ENCODE results near the gene GREB1.
"Not testable (repeated sequence)": the region's sequence is repeated elsewhere in the genome, so short reads cannot be mapped to it uniquely, and the experiment has no call there.

Gene GREB1

GRCh38 chr2:11657195-11657594, 123.3 kb downstream of the GREB1 start:
- H3K9me3 ChIP-seq (ENCODE audit: control insufficient read depth, low read depth, low read length): no peaks in the 10 kb centered on the region
- H3K27me3 ChIP-seq (ENCODE audit: control insufficient read depth, insufficient read depth, low read length): no peaks in the 10 kb centered on the region
- no peaks in the 10 kb centered on the region for H3K36me3 ChIP-seq (ENCODE audit: control insufficient read depth, low read depth, low read length)
- no peaks in the 10 kb centered on the region for H3K4me1 ChIP-seq (ENCODE audit: control insufficient read depth, low read depth, low read length)
- H3K27ac ChIP-seq (ENCODE audit: low read length): no peak overlapping the region
- H3K4me3 ChIP-seq (ENCODE audit: low read length): no peak overlapping the region
- H3K9ac ChIP-seq (ENCODE audit: low read length): no peak overlapping the region

- no peaks in the 10 kb centered on the region for H3K9me3 ChIP-seq (ENCODE audit: control insufficient read depth, low read depth, low read length)
- no peak overlapping the region for H3K9ac ChIP-seq (ENCODE audit: low read length)
- no peaks in the 10 kb centered on the region for H3K36me3 ChIP-seq (ENCODE audit: control insufficient read depth, low read depth, low read length)
- H3K4me1 ChIP-seq (ENCODE audit: control insufficient read depth, low read depth, low read length): no peaks in the 10 kb centered on the region
- H3K27me3 ChIP-seq (ENCODE audit: control insufficient read depth, insufficient read depth, low read length): no peaks in the 10 kb centered on the region
- H3K4me3 ChIP-seq (ENCODE audit: low read length): no peak overlapping the region
- no peak overlapping the region for H3K27ac ChIP-seq (ENCODE audit: low read length)
These were observed 123.8 kb downstream of the GREB1 start for GRCh38 chr2:11657646-11658045.

GRCh38 chr2:11658208-11659114, 124.6 kb downstream of the GREB1 start:
- peaks cover 4% of the 10 kb centered on the region for H3K9me3 ChIP-seq (ENCODE audit: control insufficient read depth, low read depth, low read length)
- H3K4me3 ChIP-seq (ENCODE audit: low read length): no peak overlapping the region
- no peak overlapping the region for H3K27ac ChIP-seq (ENCODE audit: low read length)
- no peaks in the 10 kb centered on the region for H3K4me1 ChIP-seq (ENCODE audit: control insufficient read depth, low read depth, low read length)
- no peak overlapping the region for H3K9ac ChIP-seq (ENCODE audit: low read length)
- H3K27me3 ChIP-seq (ENCODE audit: control insufficient read depth, insufficient read depth, low read length): no peaks in the 10 kb centered on the region
- no peaks in the 10 kb centered on the region for H3K36me3 ChIP-seq (ENCODE audit: control insufficient read depth, low read depth, low read length)

GRCh38 chr2:11659115-11659475, 125.2 kb downstream of the GREB1 start:
- no peaks in the 10 kb centered on the region for H3K4me1 ChIP-seq (ENCODE audit: control insufficient read depth, low read depth, low read length)
- H3K9me3 ChIP-seq (ENCODE audit: control insufficient read depth, low read depth, low read length): peaks cover 4% of the 10 kb centered on the region
- H3K27me3 ChIP-seq (ENCODE audit: control insufficient read depth, insufficient read depth, low read length): no peaks in the 10 kb centered on the region
- H3K9ac ChIP-seq (ENCODE audit: low read length): no peak overlapping the region
- H3K36me3 ChIP-seq (ENCODE audit: control insufficient read depth, low read depth, low read length): no peaks in the 10 kb centered on the region
- H3K4me3 ChIP-seq (ENCODE audit: low read length): no peak overlapping the region
- H3K27ac ChIP-seq (ENCODE audit: low read length): no peak overlapping the region

- Histone ChIP-seq H3K4me3 (ENCODE audit: low read length) (no peak overlapping the region), H3K9ac (ENCODE audit: low read length) (no peak overlapping the region), H3K9me3 (ENCODE audit: control insufficient read depth, low read depth, low read length) (peaks cover 4% of the 10 kb centered on the region), H3K27ac (ENCODE audit: low read length) (no peak overlapping the region), H3K36me3 (ENCODE audit: control insufficient read depth, low read depth, low read length) (no peaks in the 10 kb centered on the region), H3K4me1 (ENCODE audit: control insufficient read depth, low read depth, low read length) (no peaks in the 10 kb centered on the region), H3K27me3 (ENCODE audit: control insufficient read depth, insufficient read depth, low read length) (no peaks in the 10 kb centered on the region)
These were observed 126.0 kb downstream of the GREB1 start for GRCh38 chr2:11659851-11660250.

GRCh38 chr2:11660396-11660795, 126.6 kb downstream of the GREB1 start:
- H3K4me1 ChIP-seq (ENCODE audit: control insufficient read depth, low read depth, low read length); H3K9ac ChIP-seq (ENCODE audit: low read length); H3K27ac ChIP-seq (ENCODE audit: low read length); H3K36me3 ChIP-seq (ENCODE audit: control insufficient read depth, low read depth, low read length); H3K4me3 ChIP-seq (ENCODE audit: low read length); H3K27me3 ChIP-seq (ENCODE audit: control insufficient read depth, insufficient read depth, low read length); H3K9me3 ChIP-seq (ENCODE audit: control insufficient read depth, low read depth, low read length): not testable (repeated sequence)

GRCh38 chr2:11661891-11662435, 128.1 kb downstream of the GREB1 start:
- Histone ChIP-seq H3K27me3 (ENCODE audit: control insufficient read depth, insufficient read depth, low read length) (no peaks in the 10 kb centered on the region), H3K27ac (ENCODE audit: low read length) (no peak overlapping the region), H3K4me3 (ENCODE audit: low read length) (no peak overlapping the region), H3K9me3 (ENCODE audit: control insufficient read depth, low read depth, low read length) (peaks cover 4% of the 10 kb centered on the region), H3K4me1 (ENCODE audit: control insufficient read depth, low read depth, low read length) (no peaks in the 10 kb centered on the region), H3K36me3 (ENCODE audit: control insufficient read depth, low read depth, low read length) (no peaks in the 10 kb centered on the region), H3K9ac (ENCODE audit: low read length) (no peak overlapping the region)

GRCh38 chr2:11662882-11663281, 129.0 kb downstream of the GREB1 start:
- Histone ChIP-seq H3K36me3 (ENCODE audit: control insufficient read depth, low read depth, low read length) (no peaks in the 10 kb centered on the region), H3K4me1 (ENCODE audit: control insufficient read depth, low read depth, low read length) (no peaks in the 10 kb centered on the region), H3K27me3 (ENCODE audit: control insufficient read depth, insufficient read depth, low read length) (peaks cover under 1% of the 10 kb centered on the region), H3K9ac (ENCODE audit: low read length) (no peak overlapping the region), H3K9me3 (ENCODE audit: control insufficient read depth, low read depth, low read length) (peaks cover 4% of the 10 kb centered on the region), H3K27ac (ENCODE audit: low read length) (no peak overlapping the region), H3K4me3 (ENCODE audit: low read length) (no peak overlapping the region)

GRCh38 chr2:11663427-11663826, 129.6 kb downstream of the GREB1 start:
- no peaks in the 10 kb centered on the region for H3K36me3 ChIP-seq (ENCODE audit: control insufficient read depth, low read depth, low read length)
- H3K27ac ChIP-seq (ENCODE audit: low read length): no peak overlapping the region
- no peak overlapping the region for H3K4me3 ChIP-seq (ENCODE audit: low read length)
- H3K4me1 ChIP-seq (ENCODE audit: control insufficient read depth, low read depth, low read length): no peaks in the 10 kb centered on the region
- H3K9me3 ChIP-seq (ENCODE audit: control insufficient read depth, low read depth, low read length): peaks cover 4% of the 10 kb centered on the region
- H3K27me3 ChIP-seq (ENCODE audit: control insufficient read depth, insufficient read depth, low read length): peaks cover 5% of the 10 kb centered on the region
- H3K9ac ChIP-seq (ENCODE audit: low read length): no peak overlapping the region

- no peak overlapping the region for H3K4me3 ChIP-seq (ENCODE audit: low read length)
- no peak overlapping the region for H3K27ac ChIP-seq (ENCODE audit: low read length)
- no peaks in the 10 kb centered on the region for H3K4me1 ChIP-seq (ENCODE audit: control insufficient read depth, low read depth, low read length)
- H3K9me3 ChIP-seq (ENCODE audit: control insufficient read depth, low read depth, low read length): peaks cover 4% of the 10 kb centered on the region
- H3K9ac ChIP-seq (ENCODE audit: low read length): no peak overlapping the region
- H3K27me3 ChIP-seq (ENCODE audit: control insufficient read depth, insufficient read depth, low read length): peaks cover 22% of the 10 kb centered on the region
- no peaks in the 10 kb centered on the region for H3K36me3 ChIP-seq (ENCODE audit: control insufficient read depth, low read depth, low read length)
These were observed 131.2 kb downstream of the GREB1 start for GRCh38 chr2:11665028-11665427.

- H3K36me3 ChIP-seq (ENCODE audit: control insufficient read depth, low read depth, low read length): no peaks in the 10 kb centered on the region
- no peak overlapping the region for H3K27ac ChIP-seq (ENCODE audit: low read length)
- peaks cover 29% of the 10 kb centered on the region for H3K27me3 ChIP-seq (ENCODE audit: control insufficient read depth, insufficient read depth, low read length)
- H3K9ac ChIP-seq (ENCODE audit: low read length): no peak overlapping the region
- H3K4me3 ChIP-seq (ENCODE audit: low read length): no peak overlapping the region
- no peaks in the 10 kb centered on the region for H3K4me1 ChIP-seq (ENCODE audit: control insufficient read depth, low read depth, low read length)
- H3K9me3 ChIP-seq (ENCODE audit: control insufficient read depth, low read depth, low read length): peaks cover 4% of the 10 kb centered on the region
These were observed 131.9 kb downstream of the GREB1 start for GRCh38 chr2:11665510-11666362.

All from iPS-18a (cell line).